Measurements from ENCODE around the gene PARP15. TPM values are rescaled to one million over a fixed set of nuclear protein-coding genes. Genes with fewer than 3 reads are reported as not detected.

The PARP15 gene
- total RNA-seq, 1 donor from 2014 or later, result 0.09 TPM

GRCh38 chr3:122678506-122678905 is 101.1 kb downstream of the PARP15 start:
- no peak overlapping the region for H3K9ac ChIP-seq (ENCODE audit: low read length)
- no peaks in the 10 kb centered on the region for H4K20me1 ChIP-seq (ENCODE audit: insufficient read depth, low read length)
- peaks cover 26% of the 10 kb centered on the region for H3K4me1 ChIP-seq (ENCODE audit: insufficient read depth, low read length)
- H3K9me3 Mint-ChIP-seq (ENCODE audit: unreplicated experiment), result peaks cover 3% of the 10 kb centered on the region
- H3K79me2 ChIP-seq (ENCODE audit: insufficient read depth, low read length), result peaks cover 9% of the 10 kb centered on the region
- no peak overlapping the region for H3K4me2 ChIP-seq (ENCODE audit: low read length)
- H3K27me3 Mint-ChIP-seq (ENCODE audit: low read depth, unreplicated experiment), result no peaks in the 10 kb centered on the region
- H2AFZ ChIP-seq (ENCODE audit: low read depth, low read length), result peak overlapping the region; percentile 83
- H3K27ac ChIP-seq (ENCODE audit: low read depth, low read length), result no peak overlapping the region
- H3K36me3 Mint-ChIP-seq (ENCODE audit: low read depth, unreplicated experiment), result peaks cover 8% of the 10 kb centered on the region
- peaks cover 25% of the 10 kb centered on the region for H3K4me1 Mint-ChIP-seq (ENCODE audit: low read depth, unreplicated experiment)
- FAIRE-seq (no peak), DNase-seq (ENCODE audit: low read depth) (no peak)
- H3K4me3 Mint-ChIP-seq (ENCODE audit: unreplicated experiment), result no peak overlapping the region
- TF ChIP-seq EZH2 (IDR thresholded peaks at IDR 0.05; ENCODE audit: insufficient read depth, low read length), result no peak
- no peaks in the 10 kb centered on the region for H3K27me3 ChIP-seq (ENCODE audit: insufficient read depth, low read length)
- H3K9me3 ChIP-seq (ENCODE audit: insufficient read depth, low read depth, low read length), result no peaks in the 10 kb centered on the region
- H3K36me3 ChIP-seq (ENCODE audit: insufficient read depth, low read length), result no peaks in the 10 kb centered on the region
- H3K4me3 ChIP-seq (ENCODE audit: insufficient read depth, low read depth, low read length), result no peak overlapping the region
- no peak overlapping the region for H3K27ac Mint-ChIP-seq (ENCODE audit: unreplicated experiment)

GRCh38 chr3:122679085-122679881 is 101.8 kb downstream of the PARP15 start:
- peak overlapping the region; percentile 21 for H3K4me3 ChIP-seq (ENCODE audit: insufficient read depth, low read depth, low read length)
- peak overlapping the region; percentile 91 for H3K4me3 Mint-ChIP-seq (ENCODE audit: unreplicated experiment)
- H3K9ac ChIP-seq (ENCODE audit: low read length), result peak overlapping the region; percentile 9
- peak overlapping the region; percentile 98 for H3K27ac Mint-ChIP-seq (ENCODE audit: unreplicated experiment)
- DNase-seq (ENCODE audit: low read depth), result peak; percentile 47
- H4K20me1 ChIP-seq (ENCODE audit: insufficient read depth, low read length), result no peaks in the 10 kb centered on the region
- peak overlapping the region; percentile 95 for H3K4me2 ChIP-seq (ENCODE audit: low read length)
- H3K27ac ChIP-seq (ENCODE audit: low read depth, low read length), result no peak overlapping the region
- peaks cover 9% of the 10 kb centered on the region for H3K79me2 ChIP-seq (ENCODE audit: insufficient read depth, low read length)
- H3K4me1 ChIP-seq (ENCODE audit: insufficient read depth, low read length), result peaks cover 26% of the 10 kb centered on the region
- peaks cover 29% of the 10 kb centered on the region for H3K4me1 Mint-ChIP-seq (ENCODE audit: low read depth, unreplicated experiment)
- no peaks in the 10 kb centered on the region for H3K27me3 Mint-ChIP-seq (ENCODE audit: low read depth, unreplicated experiment)
- no peaks in the 10 kb centered on the region for H3K36me3 ChIP-seq (ENCODE audit: insufficient read depth, low read length)
- peaks cover 3% of the 10 kb centered on the region for H3K9me3 Mint-ChIP-seq (ENCODE audit: unreplicated experiment)
- H3K9me3 ChIP-seq (ENCODE audit: insufficient read depth, low read depth, low read length), result no peaks in the 10 kb centered on the region
- H2AFZ ChIP-seq (ENCODE audit: low read depth, low read length), result peak overlapping the region; percentile 83
- H3K36me3 Mint-ChIP-seq (ENCODE audit: low read depth, unreplicated experiment), result peaks cover 8% of the 10 kb centered on the region
- H3K27me3 ChIP-seq (ENCODE audit: insufficient read depth, low read length), result no peaks in the 10 kb centered on the region
- TF ChIP-seq CTCF (IDR thresholded peaks at IDR 0.05; ENCODE audit: insufficient read depth, low read depth, low read length) (peak; percentile 84), EZH2 (IDR thresholded peaks at IDR 0.05; ENCODE audit: insufficient read depth, low read length) (no peak)
- FAIRE-seq, result no peak

- Mint-ChIP-seq H3K36me3 (ENCODE audit: low read depth, unreplicated experiment) (peaks cover 9% of the 10 kb centered on the region), H3K4me1 (ENCODE audit: low read depth, unreplicated experiment) (peaks cover 31% of the 10 kb centered on the region), H3K4me3 (ENCODE audit: unreplicated experiment) (peak overlapping the region; percentile 91), H3K27me3 (ENCODE audit: low read depth, unreplicated experiment) (no peaks in the 10 kb centered on the region), H3K27ac (ENCODE audit: unreplicated experiment) (peak overlapping the region; percentile 98), H3K9me3 (ENCODE audit: unreplicated experiment) (peaks cover 3% of the 10 kb centered on the region)
- Histone ChIP-seq H4K20me1 (ENCODE audit: insufficient read depth, low read length) (no peaks in the 10 kb centered on the region), H3K4me1 (ENCODE audit: insufficient read depth, low read length) (peaks cover 26% of the 10 kb centered on the region), H3K9me3 (ENCODE audit: insufficient read depth, low read depth, low read length) (no peaks in the 10 kb centered on the region), H3K9ac (ENCODE audit: low read length) (peak overlapping the region; percentile 89), H3K4me2 (ENCODE audit: low read length) (peak overlapping the region; percentile 95), H3K4me3 (ENCODE audit: insufficient read depth, low read depth, low read length) (peak overlapping the region; percentile 81), H3K27ac (ENCODE audit: low read depth, low read length) (peak overlapping the region; percentile 66), H3K36me3 (ENCODE audit: insufficient read depth, low read length) (no peaks in the 10 kb centered on the region), H3K79me2 (ENCODE audit: insufficient read depth, low read length) (peaks cover 9% of the 10 kb centered on the region), H2AFZ (ENCODE audit: low read depth, low read length) (peak overlapping the region; percentile 83), H3K27me3 (ENCODE audit: insufficient read depth, low read length) (no peaks in the 10 kb centered on the region)
- no peak for TF ChIP-seq CTCF (IDR thresholded peaks at IDR 0.05; ENCODE audit: insufficient read depth, low read depth, low read length)
- TF ChIP-seq EZH2 (IDR thresholded peaks at IDR 0.05; ENCODE audit: insufficient read depth, low read length), result no peak
- FAIRE-seq (no peak), DNase-seq (ENCODE audit: low read depth) (no peak)
Observed at GRCh38 chr3:122679882-122680474, 102.5 kb downstream of the PARP15 start.

All from astrocyte (in vitro differentiated cells and primary cell).